Measurements from ENCODE around the gene KBTBD2. TPM values are rescaled to one million over a fixed set of nuclear protein-coding genes. Genes with fewer than 3 reads are reported as not detected.
"Not testable (repeated sequence)": the region's sequence is repeated elsewhere in the genome, so short reads cannot be mapped to it uniquely, and the experiment has no call there.

The KBTBD2 gene
- total RNA-seq, 1 donor from 2014 or later = 36.8 TPM

DNA sequence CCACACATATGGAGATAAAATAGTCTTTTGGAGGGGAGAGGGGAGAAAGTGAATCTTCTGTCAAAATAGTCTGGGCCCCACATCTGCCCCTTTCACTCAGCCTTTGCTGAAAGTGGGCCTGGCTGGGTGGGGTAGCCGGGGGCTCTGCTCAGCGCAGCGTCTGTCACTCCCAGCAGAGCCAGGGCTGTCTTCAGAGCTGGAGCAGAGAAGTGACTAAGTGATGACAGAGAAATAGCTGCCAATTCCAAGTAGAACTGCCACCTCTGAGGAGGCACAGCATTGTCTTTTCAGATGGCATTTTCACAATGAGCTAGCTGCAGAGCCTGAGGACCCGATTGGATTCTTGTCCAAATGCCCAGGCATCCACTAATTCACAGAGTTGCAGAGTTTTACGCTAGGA, 34.5 kb downstream of the KBTBD2 start:
- intact Hi-C loops (cut with micrococcal nuclease) = not testable (repeated sequence)

DNA sequence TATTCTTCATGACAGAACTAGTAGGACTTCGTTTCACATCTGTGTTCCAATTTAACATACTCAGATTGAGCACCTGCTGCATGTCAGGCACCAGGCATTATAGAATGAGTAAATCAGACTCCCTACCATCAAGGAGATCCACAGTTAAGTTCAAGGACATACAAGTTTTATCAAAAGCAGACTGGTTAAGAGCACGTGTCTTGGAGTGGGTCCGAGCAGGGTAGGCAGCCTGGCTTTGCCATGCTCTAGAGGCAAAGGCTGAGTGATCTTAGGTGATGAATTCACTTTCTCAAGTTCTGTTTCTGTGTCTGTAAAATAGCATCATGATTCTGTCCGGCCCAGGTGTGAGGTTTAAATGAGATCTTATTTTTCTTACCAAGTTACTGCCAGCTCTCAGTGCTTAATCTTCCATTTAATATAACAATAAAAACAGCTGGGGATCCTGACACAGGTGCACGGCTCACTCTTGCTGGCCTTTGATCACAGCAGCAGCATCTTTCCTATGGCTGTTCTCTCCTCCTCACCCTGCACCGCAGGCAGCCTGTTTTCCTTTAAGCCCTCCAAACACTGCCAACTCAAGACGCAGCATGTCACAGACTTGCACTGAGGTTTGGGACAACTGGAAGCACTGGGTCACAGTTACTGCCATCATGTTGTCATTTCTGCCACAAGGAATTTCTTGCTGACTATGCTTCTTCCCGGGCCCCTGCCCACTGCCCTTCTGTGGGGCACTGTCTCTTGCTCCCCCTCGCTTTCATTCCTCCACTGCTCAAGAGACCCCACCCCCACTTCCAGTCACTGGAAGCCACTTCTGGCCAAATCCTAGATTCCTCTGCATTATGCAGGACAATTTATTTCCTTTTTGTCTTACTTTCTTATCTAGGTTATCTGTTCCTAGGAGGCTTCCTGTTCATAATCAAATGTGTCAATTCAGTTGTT, 35.5 kb downstream of the KBTBD2 start:
- intact Hi-C loops (cut with micrococcal nuclease) = not testable (repeated sequence)

DNA sequence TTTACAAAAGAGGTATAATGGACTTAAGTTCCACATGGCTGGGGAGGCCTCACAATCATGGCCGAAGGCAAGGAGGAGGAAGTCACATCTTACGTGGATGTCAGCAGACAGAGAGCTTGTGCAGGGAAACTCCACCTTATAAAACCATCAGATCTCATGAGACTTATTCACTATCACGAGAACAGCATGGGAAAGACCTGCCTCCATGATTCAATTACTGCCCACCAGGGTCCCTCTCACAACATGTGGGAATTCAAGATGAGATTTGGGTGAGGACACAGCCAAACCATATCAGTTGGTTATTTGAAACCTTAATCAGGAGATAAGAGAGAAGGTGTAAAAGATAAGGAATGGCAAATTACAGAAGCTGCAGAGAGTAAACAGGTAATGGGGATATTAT, 40.9 kb downstream of the KBTBD2 start:
- intact Hi-C loops (cut with micrococcal nuclease) = not testable (repeated sequence)

DNA sequence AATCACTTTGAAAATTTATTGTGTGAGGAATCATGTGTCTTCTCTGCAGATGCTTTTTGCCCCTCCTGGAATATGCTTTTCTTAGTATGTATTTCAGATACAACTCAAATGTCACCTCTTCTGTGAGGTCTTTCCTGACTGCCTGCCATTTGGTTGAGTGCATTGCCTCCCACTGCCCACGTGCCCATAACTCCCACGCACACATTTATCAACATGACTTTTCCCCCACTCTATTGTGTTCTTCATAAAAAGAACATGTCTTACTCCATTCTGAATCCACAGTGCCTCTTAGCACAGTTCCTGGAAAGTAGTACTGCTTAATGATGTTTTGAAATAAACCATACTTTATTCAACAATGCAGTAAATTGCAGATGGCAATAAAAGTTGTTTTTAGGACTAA, 42.9 kb downstream of the KBTBD2 start:
- intact Hi-C loops (cut with micrococcal nuclease) = not testable (repeated sequence)

DNA sequence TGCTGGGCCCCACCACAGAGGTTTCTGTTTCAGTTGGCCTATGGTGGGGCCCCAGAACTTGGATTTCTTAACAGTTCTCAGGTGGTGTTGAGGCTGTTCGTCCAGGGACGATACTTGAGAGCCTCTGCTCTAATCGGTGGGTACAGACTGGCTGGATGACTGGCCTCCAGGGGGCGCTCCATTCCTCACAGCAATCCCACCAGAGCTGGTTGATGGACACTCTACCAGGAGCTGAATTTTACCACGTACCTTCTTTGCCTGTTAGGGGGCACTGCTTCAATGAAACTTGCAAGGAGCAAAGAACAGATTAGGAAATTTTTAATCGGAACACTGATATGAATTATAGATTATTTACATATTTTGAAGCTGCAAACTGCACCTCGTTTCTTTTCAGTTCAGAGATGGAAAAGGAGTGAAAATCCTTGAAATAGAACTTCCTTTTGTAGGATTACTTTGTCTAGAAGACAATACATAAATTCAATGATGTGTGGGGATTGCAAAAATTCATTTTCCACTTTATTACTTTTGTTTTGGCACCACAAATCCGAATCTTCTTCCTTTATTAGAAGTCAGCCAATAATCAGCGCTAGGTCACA, 44.8 kb downstream of the KBTBD2 start:
- intact Hi-C loops (cut with micrococcal nuclease) = loop anchor here (1.0 to 2.0 kb wide), 4 partner anchors 44 to 262 kb away; partner anchors contain the start of gene KBTBD2

DNA sequence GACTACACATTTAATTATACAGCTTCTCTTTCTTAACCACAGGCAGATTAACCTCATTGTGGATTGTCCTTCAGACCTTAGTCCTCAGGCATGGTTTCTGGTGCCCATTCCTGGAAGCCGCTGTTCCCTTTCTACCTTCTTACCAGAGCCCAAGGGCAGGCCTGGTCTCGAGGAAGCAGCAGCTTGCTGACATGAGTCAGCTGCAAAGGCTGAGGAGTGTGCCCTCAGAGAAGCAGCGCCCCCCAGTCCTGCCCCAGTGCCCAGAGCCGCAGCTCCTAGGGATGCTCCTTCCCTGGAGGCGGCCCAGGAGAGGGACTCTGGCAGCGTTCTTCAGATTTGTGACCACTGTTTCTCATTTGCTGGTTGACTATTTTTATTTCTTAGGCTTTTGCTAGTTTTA, 46.8 kb downstream of the KBTBD2 start:
- intact Hi-C loops (cut with micrococcal nuclease) = not testable (repeated sequence)

DNA sequence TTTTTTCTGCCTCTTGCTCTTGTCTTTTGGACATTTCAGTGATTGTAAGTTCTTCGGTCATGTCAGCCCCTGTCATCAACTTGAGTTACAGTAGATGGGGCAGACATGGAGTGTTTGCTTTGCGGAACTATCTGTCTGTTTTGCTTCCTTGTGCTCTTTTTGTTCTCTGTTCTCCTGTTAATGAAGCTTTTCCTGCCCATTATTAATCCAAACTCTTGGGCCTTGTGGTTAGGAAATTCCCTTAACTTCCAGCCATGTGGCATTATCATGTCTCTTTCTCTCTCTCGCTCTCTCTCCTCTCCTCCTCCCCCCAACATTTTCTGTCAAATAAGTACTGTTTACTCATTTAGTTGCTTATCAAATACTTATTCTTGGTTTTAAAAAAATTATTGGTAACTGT, 47.8 kb downstream of the KBTBD2 start:
- intact Hi-C loops (cut with micrococcal nuclease) = not testable (repeated sequence)

DNA sequence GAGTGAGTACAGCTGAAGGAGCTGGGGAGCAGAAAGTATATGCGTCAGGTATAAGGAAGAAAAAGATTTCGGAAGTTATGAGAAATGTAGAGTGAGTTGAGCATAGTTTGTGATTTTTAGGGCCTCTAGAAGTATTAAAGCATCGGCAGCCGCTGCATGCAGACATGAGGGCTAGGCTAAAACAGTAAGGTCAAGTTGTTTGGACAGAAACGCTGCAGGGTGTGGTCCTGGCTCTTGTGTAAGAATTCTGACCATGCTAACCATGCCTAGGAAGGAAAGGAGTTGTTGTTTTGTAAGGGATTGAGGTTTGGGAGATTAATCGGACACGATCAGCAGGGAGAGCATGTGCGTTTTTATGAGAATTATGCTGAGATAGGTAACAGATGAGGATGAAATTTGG, 51.7 kb downstream of the KBTBD2 start:
- intact Hi-C loops (cut with micrococcal nuclease) = not testable (repeated sequence)

DNA sequence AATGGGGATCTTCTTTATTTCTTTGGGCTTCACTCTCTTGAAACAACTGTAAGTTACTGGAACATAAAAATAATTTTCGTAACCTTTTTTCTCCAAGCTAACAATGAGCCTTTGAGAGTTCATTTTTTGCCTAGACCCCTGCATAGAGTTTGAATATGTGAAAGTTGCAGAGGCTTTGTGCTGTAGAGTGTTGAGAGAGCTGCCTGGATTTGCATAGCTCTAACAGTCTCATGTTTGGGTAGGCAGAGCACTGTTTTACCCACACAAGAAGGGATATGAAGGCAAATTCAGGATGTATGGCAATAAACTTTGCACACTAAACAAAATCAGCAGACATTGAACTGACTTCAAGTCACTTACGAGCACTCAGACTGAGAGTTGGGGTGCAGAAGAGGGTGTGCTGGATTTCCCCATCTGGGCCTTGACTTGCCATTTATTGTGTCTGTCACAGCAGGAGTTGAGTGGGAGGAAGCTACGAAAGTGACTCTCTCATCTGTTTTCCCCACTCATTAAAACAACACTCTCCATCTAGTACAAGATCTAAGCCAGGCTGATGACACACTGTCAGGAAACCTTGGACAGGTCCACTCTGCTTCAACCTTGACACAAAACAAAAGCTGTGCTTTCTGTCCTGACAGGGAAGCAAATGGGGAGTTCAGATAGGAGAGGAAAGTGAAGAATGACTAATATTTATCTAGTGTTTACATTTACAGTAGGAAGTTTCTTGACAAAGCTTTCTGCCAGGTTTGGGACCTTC, 62.4 kb downstream of the KBTBD2 start:
- intact Hi-C loops (cut with micrococcal nuclease) = not testable (repeated sequence)

Other genes with a start within 250 kb of the KBTBD2 start
- gene FKBP9, start 65.7 kb upstream of the KBTBD2 start, total RNA-seq = 0.91 and 1.3 TPM in 2 replicates
- gene NT5C3A, start 171.0 kb upstream of the KBTBD2 start, total RNA-seq = 35.5 and 37.3 TPM in 2 replicates
- gene RP9, start 217.6 kb upstream of the KBTBD2 start, total RNA-seq = 11.2 and 16.2 TPM in 2 replicates
- gene BBS9, start 237.8 kb upstream of the KBTBD2 start, total RNA-seq = 7.7 and 9.2 TPM in 2 replicates

All from T-helper 2 cell treated with Interferon-gamma antibody and Interleukin-4, amounts not matched to agents 100 ng/mL and 5 ng/mL, for 36 hours (primary cell).